GM12865 (cell line): ENCODE measurements around the gene C15orf39.

ENCODE experiments used
- DNase-seq: peaks from one replicate; pipeline ENCODE4 v3.0.0; 2010; ENCODE audit warnings: low read depth
- H3K4me3 ChIP-seq: 2 replicates; pipeline ENCODE4 v1.5.1; 2011; ENCODE audit warnings: mild to moderate bottlenecking, low read depth, low read length, control low read depth
- TF ChIP-seq, protein P1 (sequence below): IDR thresholded peaks from 2 replicates; pipeline ENCODE4 v1.5.1; 2011; ENCODE audit warnings: low read length, control low read depth, low read depth, inconsistent platforms; ENCODE audit not compliant: insufficient read depth; ENCODE audit errors: missing control alignments

C15orf39 gene

DNA sequence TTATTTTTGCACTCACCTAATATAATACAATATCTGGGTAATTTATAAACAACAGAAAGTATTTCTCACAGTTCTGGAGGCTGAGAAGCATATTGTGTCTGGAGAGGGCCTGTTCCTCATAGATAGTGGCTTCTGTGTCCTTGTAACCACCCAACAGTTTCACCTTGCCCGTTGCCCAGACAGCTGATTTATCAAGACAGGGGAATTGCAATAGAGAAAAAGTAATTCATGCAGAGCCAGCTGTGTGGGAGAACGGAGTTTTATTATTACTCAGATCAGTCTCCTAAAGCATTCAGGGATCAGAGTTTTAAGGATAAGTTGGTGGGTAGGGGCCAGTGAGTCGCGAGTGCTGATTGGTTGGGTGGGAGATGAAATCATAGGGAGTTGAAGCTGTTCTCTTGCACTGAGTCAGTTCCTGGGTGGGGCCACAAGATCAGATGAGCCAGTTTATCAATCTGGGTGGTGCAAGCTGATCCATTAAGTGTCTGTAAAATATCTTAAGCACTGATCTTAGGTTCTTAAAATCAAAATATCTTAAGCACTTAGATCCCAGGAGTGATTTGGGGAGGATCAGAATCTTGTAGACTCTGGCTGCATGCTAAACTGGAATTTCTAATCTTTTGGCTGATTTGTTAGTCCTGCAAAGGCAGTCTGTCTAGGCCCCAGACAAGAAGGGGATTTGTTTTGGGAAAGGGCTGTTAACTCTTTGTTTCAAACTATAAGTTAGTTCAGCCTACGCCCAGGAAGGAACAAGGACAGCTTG is 33.9 kb upstream of the C15orf39 start:
- DNase-seq: no peak
- no peak overlapping the region for H3K4me3 ChIP-seq
- TF ChIP-seq, protein P1, sequence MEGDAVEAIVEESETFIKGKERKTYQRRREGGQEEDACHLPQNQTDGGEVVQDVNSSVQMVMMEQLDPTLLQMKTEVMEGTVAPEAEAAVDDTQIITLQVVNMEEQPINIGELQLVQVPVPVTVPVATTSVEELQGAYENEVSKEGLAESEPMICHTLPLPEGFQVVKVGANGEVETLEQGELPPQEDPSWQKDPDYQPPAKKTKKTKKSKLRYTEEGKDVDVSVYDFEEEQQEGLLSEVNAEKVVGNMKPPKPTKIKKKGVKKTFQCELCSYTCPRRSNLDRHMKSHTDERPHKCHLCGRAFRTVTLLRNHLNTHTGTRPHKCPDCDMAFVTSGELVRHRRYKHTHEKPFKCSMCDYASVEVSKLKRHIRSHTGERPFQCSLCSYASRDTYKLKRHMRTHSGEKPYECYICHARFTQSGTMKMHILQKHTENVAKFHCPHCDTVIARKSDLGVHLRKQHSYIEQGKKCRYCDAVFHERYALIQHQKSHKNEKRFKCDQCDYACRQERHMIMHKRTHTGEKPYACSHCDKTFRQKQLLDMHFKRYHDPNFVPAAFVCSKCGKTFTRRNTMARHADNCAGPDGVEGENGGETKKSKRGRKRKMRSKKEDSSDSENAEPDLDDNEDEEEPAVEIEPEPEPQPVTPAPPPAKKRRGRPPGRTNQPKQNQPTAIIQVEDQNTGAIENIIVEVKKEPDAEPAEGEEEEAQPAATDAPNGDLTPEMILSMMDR: no peak

DNA sequence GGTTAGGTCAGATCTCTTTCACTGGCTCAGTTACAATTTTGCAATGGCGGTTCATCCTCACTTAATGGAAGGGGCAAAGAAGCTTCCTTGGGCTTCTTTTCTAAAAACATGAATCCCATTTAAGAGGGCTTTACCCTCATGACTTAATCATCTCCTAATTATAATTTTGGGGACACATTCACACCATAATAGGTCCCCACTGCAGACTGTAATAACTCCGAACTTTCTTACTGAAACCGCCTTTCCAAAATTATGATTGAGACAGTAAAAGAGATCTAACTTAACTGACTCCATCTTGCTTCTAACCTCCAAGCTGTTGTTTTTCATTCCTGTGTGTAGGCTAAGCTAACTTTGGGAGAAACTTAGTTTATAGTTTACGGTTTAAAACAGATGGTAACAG is 33.3 kb upstream of the C15orf39 start:
- TF ChIP-seq, protein P1: no peak
- no peak overlapping the region for H3K4me3 ChIP-seq
- no peak for DNase-seq

DNA sequence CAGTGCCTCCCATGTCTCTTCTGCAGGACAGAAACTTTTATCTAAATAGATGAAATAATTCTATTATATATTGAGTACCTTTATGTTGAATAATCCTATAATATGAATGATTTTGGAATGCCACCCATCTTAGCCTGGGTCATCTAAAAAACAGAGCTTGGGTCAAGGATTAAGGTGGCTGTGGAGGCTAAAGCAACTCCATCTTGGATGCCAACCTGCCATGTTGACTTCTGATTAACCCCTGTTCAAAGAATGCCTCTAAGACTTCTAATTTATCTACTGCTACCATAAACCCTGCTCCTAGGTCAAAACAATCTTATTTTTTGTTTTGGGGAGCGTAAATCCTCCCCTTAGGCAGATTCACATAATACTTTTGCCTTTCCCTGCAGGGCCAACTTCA is 31.5 kb upstream of the C15orf39 start:
- H3K4me3 ChIP-seq: no peak overlapping the region
- DNase-seq: no peak
- TF ChIP-seq, protein P1: no peak

DNA sequence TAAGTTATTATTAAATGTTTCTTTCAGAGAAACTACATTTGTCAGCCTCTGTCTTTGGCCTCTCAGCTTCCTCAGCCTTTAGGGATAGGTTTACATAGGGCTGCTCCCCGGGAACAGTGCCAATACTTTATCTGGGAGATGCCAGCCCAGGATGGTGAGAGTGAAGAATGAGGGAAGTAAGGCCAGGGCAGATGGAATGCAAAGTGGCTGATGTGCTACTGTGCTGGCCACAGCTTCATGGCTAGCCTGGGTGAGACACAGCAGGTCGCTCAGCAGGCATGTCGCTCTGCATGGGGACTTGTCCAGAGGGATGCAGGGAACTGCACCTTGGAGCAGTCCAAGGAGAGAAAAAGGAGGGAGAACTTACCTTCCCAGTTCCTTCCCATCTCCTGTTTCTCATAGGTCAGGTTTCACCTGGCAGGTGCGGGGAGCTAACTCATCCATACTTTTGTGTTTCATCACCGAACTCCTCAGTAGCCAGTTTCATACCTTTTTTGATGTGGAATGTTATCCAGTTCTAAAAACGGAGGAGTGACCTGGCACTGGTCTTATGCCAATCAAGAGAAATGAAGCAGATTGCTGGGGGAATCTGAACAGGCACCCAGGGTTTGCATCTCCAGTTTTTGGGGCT is 30.9 kb upstream of the C15orf39 start:
- no peak for DNase-seq
- no peak overlapping the region for H3K4me3 ChIP-seq

DNA sequence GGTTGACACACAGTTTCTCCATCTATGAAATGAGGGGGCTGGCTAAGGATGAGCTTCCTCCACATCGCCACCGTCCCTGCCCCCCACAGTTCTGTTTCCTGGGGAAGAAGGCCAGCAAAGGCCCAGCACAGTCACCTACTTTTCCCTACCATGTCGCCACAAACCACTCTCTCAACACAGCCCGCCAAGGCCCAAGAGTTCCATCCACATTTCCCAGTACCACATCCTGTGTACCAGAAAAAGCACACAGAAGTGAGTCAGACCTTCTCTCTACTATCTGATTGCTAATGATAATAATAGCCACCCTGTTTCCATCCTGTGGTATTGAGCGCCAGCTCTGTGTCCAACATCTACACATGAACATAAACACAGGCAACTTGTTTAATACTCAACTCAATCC is 30.3 kb upstream of the C15orf39 start:
- TF ChIP-seq, protein P1: no peak
- no peak overlapping the region for H3K4me3 ChIP-seq
- peak; percentile 73 for DNase-seq

More for the DNA sequence above, 30.9 kb upstream of the C15orf39 start:
- TF ChIP-seq, protein P1: no peak

DNA sequence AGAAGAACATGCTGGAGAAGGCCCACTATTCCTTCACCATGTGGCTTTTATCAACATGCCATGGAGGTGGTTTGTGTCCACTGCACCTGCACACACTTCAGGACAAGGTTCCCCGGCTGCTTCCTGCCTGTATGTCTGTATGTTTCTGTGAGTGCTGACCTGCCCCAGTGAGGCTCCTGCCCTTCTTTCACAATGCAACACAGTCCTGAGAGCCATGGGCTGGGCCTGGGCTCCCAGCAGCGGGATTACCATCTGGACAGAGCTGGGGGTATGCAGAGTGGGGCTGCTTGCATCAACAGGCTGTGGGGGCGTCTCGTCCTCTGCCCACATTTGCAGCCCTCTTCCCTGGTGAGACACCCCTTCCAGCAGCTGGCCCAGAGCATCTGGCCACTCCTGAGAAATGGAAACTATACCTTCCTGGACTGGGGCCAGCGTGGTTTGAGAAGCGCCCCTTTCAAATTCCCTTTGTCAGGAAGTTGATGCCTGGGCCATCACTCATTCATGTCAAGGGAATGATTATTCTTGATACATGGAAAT is 29.3 kb upstream of the C15orf39 start:
- no peak for DNase-seq
- TF ChIP-seq, protein P1: no peak
- no peak overlapping the region for H3K4me3 ChIP-seq
